HCT116 (cell line): ENCODE results near the gene PSEN2. TPM values are rescaled to one million over a fixed set of nuclear protein-coding genes. Genes with fewer than 3 reads are reported as not detected.

Experiments
- ATAC-seq: fragments of 200-7000 bp; cut with Tn5 transposase; 2 replicates; pipeline ENCODE4 v1.9.1; 2020; ENCODE audit warnings: mild to moderate bottlenecking, moderate library complexity
- BruUV-seq: library from RNA; stranded (reverse); fragments of 400-500 nt; replicated peaks from 2 replicates; lab custom pipeline; 2021; lab: Mats Ljungman, UMichigan
- CTCF ChIA-PET: fragments of 300-600 bp; sonication (Branson Sonifier 250); formaldehyde crosslinking; loops from one replicate; lab custom pipeline; 2021; ENCODE audit warnings: antibody characterized with exemption; lab: Charles Lee
- POLR2A ChIA-PET: fragments of 300-600, 350-600 bp; sonication (Branson Sonifier 250); formaldehyde crosslinking; loops from one replicate; lab custom pipeline; 2021; ENCODE audit warnings: antibody characterized with exemption; lab: Charles Lee
- RAD21 ChIA-PET, 2 experiments: fragments of 300-600 bp; sonication (Branson Sonifier 250); formaldehyde crosslinking; loops; one replicate each; lab custom pipeline; 2023; ENCODE audit warnings: low total read pairs in 2 of 2; ENCODE audit not compliant: uncharacterized antibody in 2 of 2, unreplicated experiment in 2 of 2, low non-redundant PET in 1 of 2; lab: Charles Lee
- DNase-seq: peaks from one replicate; pipeline ENCODE4 v3.0.0-alpha.2; 2010; ENCODE audit warnings: low read depth, low spot score
- H2AFZ ChIP-seq: fragments of 200-600 bp; shearing (Covaris generic), sonication (generic); 2 replicates; pipeline ENCODE4 v1.6.1; 2017; ENCODE audit warnings: low read depth, mixed run types, mixed read lengths, antibody characterized with exemption, low read length; ENCODE audit not compliant: poor library complexity, severe bottlenecking
- H3K27ac ChIP-seq: 2 replicates; pipeline ENCODE4 v1.5.1; 2012; ENCODE audit warnings: low read depth, low read length
- H3K27me3 ChIP-seq: fragments of 200-600 bp; sonication (generic); 2 replicates; pipeline ENCODE4 v1.6.1; 2016; ENCODE audit warnings: mixed run types, low read length, mixed read lengths; ENCODE audit not compliant: insufficient read depth
- H3K36me3 ChIP-seq, 2 experiments: fragments of 200-500 bp in 1 of 2; fragments of 200-600 bp in 1 of 2; sonication (Bioruptor generic) in 1 of 2; sonication (generic) in 1 of 2; 2 replicates each; pipeline versions ENCODE4 v1.5.1 to v1.6.1; 2014 to 2016; ENCODE audit warnings: low read length in 2 of 2, inconsistent platforms in 1 of 2, mixed read lengths in 1 of 2, mixed run types in 1 of 2; ENCODE audit not compliant: insufficient read depth in 2 of 2, control insufficient read depth in 1 of 2
- H3K4me1 ChIP-seq, 2 experiments: fragments of 200-600 bp in 1 of 2; sonication (generic) in 1 of 2; 2 replicates each; pipeline versions ENCODE4 v1.5.1 to v1.6.1; 2012 to 2017; ENCODE audit warnings: low read length in 2 of 2, inconsistent platforms in 1 of 2, mild to moderate bottlenecking in 1 of 2, mixed read lengths in 1 of 2, mixed run types in 1 of 2, moderate library complexity in 1 of 2; ENCODE audit not compliant: insufficient read depth in 2 of 2, control insufficient read depth in 1 of 2
- H3K4me2 ChIP-seq: fragments of 200-600 bp; sonication (generic); 2 replicates; pipeline ENCODE4 v1.6.1; 2017; ENCODE audit warnings: mixed run types, low read length, mixed read lengths
- H3K4me3 ChIP-seq, 2 experiments: fragments of 200-600 bp in 1 of 2; sonication (generic) in 1 of 2; replicated peaks in 1 of 2; 2 replicates each; pipeline ENCODE4 v1.5.1; 2011 to 2016; ENCODE audit warnings: low read length in 2 of 2, control low read depth in 1 of 2, low read depth in 1 of 2, mild to moderate bottlenecking in 1 of 2, mixed read lengths in 1 of 2, mixed run types in 1 of 2
- H3K79me2 ChIP-seq: fragments of 200-600 bp; sonication (generic); 2 replicates; pipeline ENCODE4 v1.6.1; 2017; ENCODE audit warnings: mild to moderate bottlenecking, mixed run types, low read length, moderate library complexity, mixed read lengths; ENCODE audit not compliant: insufficient read depth
- H3K9ac ChIP-seq: fragments of 200-600 bp; sonication (generic); 2 replicates; pipeline ENCODE4 v1.6.1; 2016; ENCODE audit warnings: low read length, mixed read lengths
- H3K9me2 ChIP-seq: fragments of 200-600 bp; sonication (generic), shearing (Covaris generic); 2 replicates; pipeline ENCODE4 v1.6.1; 2017; ENCODE audit warnings: mixed run types, mild to moderate bottlenecking, moderate library complexity; ENCODE audit not compliant: insufficient read depth
- H3K9me3 ChIP-seq, 2 experiments: fragments of 200-500 bp in 1 of 2; fragments of 200-600 bp in 1 of 2; sonication (Bioruptor generic) in 1 of 2; sonication (generic) in 1 of 2; 2 replicates each; pipeline ENCODE4 v1.6.1; 2014 to 2017; ENCODE audit warnings: low read length in 2 of 2, mixed read lengths in 2 of 2, inconsistent platforms in 1 of 2, low read depth in 1 of 2, mild to moderate bottlenecking in 1 of 2, mixed run types in 1 of 2, moderate library complexity in 1 of 2; ENCODE audit not compliant: control insufficient read depth in 1 of 2, insufficient read depth in 1 of 2
- H4K20me1 ChIP-seq: fragments of 200-600 bp; sonication (generic), shearing (Covaris generic); 2 replicates; pipeline ENCODE4 v1.6.1; 2017; ENCODE audit warnings: mixed run types, mild to moderate bottlenecking, moderate library complexity; ENCODE audit not compliant: insufficient read depth
- CEBPB ChIP-seq: IDR thresholded peaks from 2 replicates; pipeline ENCODE4 v1.6.1; 2012; ENCODE audit warnings: low read depth
- CTCF ChIP-seq, 3 experiments: fragments of 200-600 bp in 1 of 3; sonication (generic) in 1 of 3; IDR thresholded peaks in 2 of 3; conservative IDR thresholded peaks in 1 of 3; 2 replicates each; pipeline ENCODE4 v1.5.1; 2012 to 2017; ENCODE audit warnings: low read depth in 2 of 3, low read length in 2 of 3, antibody characterized with exemption in 1 of 3, borderline replicate concordance in 1 of 3, control low read depth in 1 of 3, mild to moderate bottlenecking in 1 of 3, mixed read lengths in 1 of 3, mixed run types in 1 of 3, moderate library complexity in 1 of 3; ENCODE audit not compliant: insufficient read depth in 1 of 3
- EGR1 ChIP-seq: IDR thresholded peaks from 2 replicates; pipeline ENCODE4 v1.6.1; 2012; ENCODE audit warnings: low read depth
- ELF1 ChIP-seq: IDR thresholded peaks from 2 replicates; pipeline ENCODE4 v1.6.1; 2012; ENCODE audit warnings: low read depth, borderline replicate concordance
- FOSL1 ChIP-seq: IDR thresholded peaks from 2 replicates; pipeline ENCODE4 v1.6.1; 2012; ENCODE audit warnings: low read depth
- MAX ChIP-seq: IDR thresholded peaks from 2 replicates; pipeline ENCODE4 v1.6.1; 2012
- POLR2AphosphoS5 ChIP-seq: IDR thresholded peaks from 2 replicates; pipeline ENCODE4 v1.6.1; 2011; ENCODE audit warnings: mild to moderate bottlenecking, low read depth, low read length, moderate library complexity
- SRF ChIP-seq: IDR thresholded peaks from 2 replicates; pipeline ENCODE4 v1.6.1; 2012; ENCODE audit warnings: low read depth
- YY1 ChIP-seq: IDR thresholded peaks from 2 replicates; pipeline ENCODE4 v1.6.1; 2011; ENCODE audit warnings: low read length, low read depth, moderate library complexity, mild to moderate bottlenecking; ENCODE audit not compliant: insufficient replicate concordance; ENCODE audit errors: extremely low read depth
- ZNF274 ChIP-seq: fragments of 200-500 bp; sonication (Bioruptor generic); IDR thresholded peaks from 2 replicates; pipeline ENCODE4 v1.6.1; 2014; ENCODE audit warnings: mild to moderate bottlenecking, low read depth, low read length, inconsistent platforms
- intact Hi-C: fragments of 100-400 bp; cut with micrococcal nuclease; formaldehyde crosslinking; loops from 2 replicates; pipeline ENCODE4 v1.10.0; 2022
- total RNA-seq: library from RNA; stranded (reverse); gene quantifications from one replicate; pipeline ENCODE4 v1.2.1, GENCODE V29; 2021; ENCODE audit not compliant: unreplicated experiment
- TF ChIP-seq, protein P1 (sequence below): IDR thresholded peaks from 2 replicates; pipeline ENCODE4 v1.6.1; 2011; ENCODE audit warnings: mild to moderate bottlenecking, low read length, moderate library complexity; ENCODE audit not compliant: insufficient replicate concordance; ENCODE audit errors: extremely low read depth

PSEN2 gene
- total RNA-seq, 1 experiment from 2014 or later = 28.5 TPM

- H3K27me3 ChIP-seq = no peaks in the 10 kb centered on the region
- H3K36me3 ChIP-seq = peaks cover 4 to 20% of the 10 kb centered on the region in 2 experiments; a peak in 3 of 4 replicates
- peaks cover 0 to 9% of the 10 kb centered on the region in 2 experiments; a peak in 2 of 4 replicates for H3K4me1 ChIP-seq
- H3K9me3 ChIP-seq = no peaks in the 10 kb centered on the region
- CTCF ChIA-PET = no interaction called here
- intact Hi-C loops = no loop called here
- DNase-seq (no peak), ATAC-seq (no peak)
- no peaks in the 10 kb centered on the region for H4K20me1 ChIP-seq
- no TSS peak for BruUV-seq
- TF ChIP-seq POLR2AphosphoS5 (no peak), ELF1 (no peak), EGR1 (no peak), ZNF274 (no peak), MAX (no peak), YY1 (no peak), SRF (no peak), CEBPB (no peak), CTCF (IDR thresholded peaks at IDR 0.05 in 2 of 3, conservative IDR thresholded peaks at IDR 0.05 in 1 of 3; ENCODE audit: borderline replicate concordance in 1 of 3, insufficient read depth in 1 of 3, low read depth in 2 of 3, low read length in 2 of 3) (no peak), FOSL1 (no peak)
- TF ChIP-seq, protein P1, sequence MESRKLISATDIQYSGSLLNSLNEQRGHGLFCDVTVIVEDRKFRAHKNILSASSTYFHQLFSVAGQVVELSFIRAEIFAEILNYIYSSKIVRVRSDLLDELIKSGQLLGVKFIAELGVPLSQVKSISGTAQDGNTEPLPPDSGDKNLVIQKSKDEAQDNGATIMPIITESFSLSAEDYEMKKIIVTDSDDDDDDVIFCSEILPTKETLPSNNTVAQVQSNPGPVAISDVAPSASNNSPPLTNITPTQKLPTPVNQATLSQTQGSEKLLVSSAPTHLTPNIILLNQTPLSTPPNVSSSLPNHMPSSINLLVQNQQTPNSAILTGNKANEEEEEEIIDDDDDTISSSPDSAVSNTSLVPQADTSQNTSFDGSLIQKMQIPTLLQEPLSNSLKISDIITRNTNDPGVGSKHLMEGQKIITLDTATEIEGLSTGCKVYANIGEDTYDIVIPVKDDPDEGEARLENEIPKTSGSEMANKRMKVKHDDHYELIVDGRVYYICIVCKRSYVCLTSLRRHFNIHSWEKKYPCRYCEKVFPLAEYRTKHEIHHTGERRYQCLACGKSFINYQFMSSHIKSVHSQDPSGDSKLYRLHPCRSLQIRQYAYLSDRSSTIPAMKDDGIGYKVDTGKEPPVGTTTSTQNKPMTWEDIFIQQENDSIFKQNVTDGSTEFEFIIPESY = no peak
- no peak overlapping the region for H3K9ac ChIP-seq
- no peak overlapping the region for H3K27ac ChIP-seq
- RAD21 ChIA-PET = no interaction called here
- H2AFZ ChIP-seq = no peak overlapping the region
- H3K4me3 ChIP-seq = no peak overlapping the region
- H3K9me2 ChIP-seq = no peaks in the 10 kb centered on the region
- POLR2A ChIA-PET = no interaction called here
- H3K79me2 ChIP-seq = no peaks in the 10 kb centered on the region
- H3K4me2 ChIP-seq = no peak overlapping the region
Observed at GRCh38 chr1:226886122-226886901, 15.9 kb downstream of the PSEN2 start.
